Pancreas (tissue), 10 donors: ENCODE data around the gene TRAF3IP3. TPM values are rescaled to one million over a fixed set of nuclear protein-coding genes. Genes with fewer than 3 reads are reported as not detected.

Source experiments
- ATAC-seq, 4 donors: fragments of 200-7000 bp; cut with Tn5 transposase; one replicate each; pipeline versions ENCODE4 v1.8.0 to v1.9.1; 2020; ENCODE audit warnings: mild to moderate bottlenecking in 4 of 4, moderate library complexity in 4 of 4
- DNase-seq, 6 donors: peaks; one replicate each; pipeline ENCODE4 v3.0.0-alpha.2; 2020
- FAIRE-seq: peaks from 2 replicates; lab custom pipeline; 2012; peaks lifted over from hg19 to GRCh38; lab: Jason Lieb, UNC
- H3K27ac ChIP-seq, 4 donors: fragments of 200-600 bp; sonication (generic); 1 replicate in 3 of 4; 2 replicates in 1 of 4; pipeline versions ENCODE4 v1.5.0 to v1.8.0; 2020
- H3K27me3 ChIP-seq, 4 donors: fragments of 200-600 bp; one replicate each; pipeline ENCODE4 v1.8.0; 2021
- H3K36me3 ChIP-seq, 3 donors: fragments of 200-600 bp; sonication (generic) in 1 of 3; one replicate each; pipeline versions ENCODE4 v1.5.0 to v1.8.0; 2020 to 2021
- H3K4me1 ChIP-seq, 3 donors: fragments of 200-600 bp; one replicate each; pipeline ENCODE4 v1.8.0; 2021
- H3K4me3 ChIP-seq, 4 donors: fragments of 200-600 bp; sonication (generic) in 2 of 4; one replicate each; pipeline versions ENCODE4 v1.5.0 to v1.8.0; 2020 to 2021
- H3K9me3 ChIP-seq, 4 donors: fragments of 200-600 bp; one replicate each; pipeline ENCODE4 v1.8.0; 2021
- WGBS, 2 donors: extraction: QIAGEN DNeasy Blood & Tissue Kit; methylation state at CpG; one replicate each; pipeline ENCODE4 v1.1.7; 2013; 5-methylcytosine and 5-hydroxymethylcytosine counted together
- intact Hi-C, 3 donors: fragments of 100-400 bp; cut with DNase I; formaldehyde crosslinking; loops; one replicate each; pipeline versions ENCODE4 v1.11.1 to v1.14.2; 2022
- polyA plus RNA-seq, 2 donors: library from polyadenylated mRNA; stranded (reverse); fragments of 200-250 nt; gene quantifications; one replicate each; pipeline ENCODE4 v1.2.3, GENCODE V29; 2013
- total RNA-seq, 6 donors: library from RNA; stranded (reverse); fragmentation: NEBNext Ultra II Directional in 4 of 6; extraction: Animal tissue kit (Norgen Biotek cat#: 25700) in 4 of 6; gene quantifications; one replicate each; pipeline versions ENCODE4 v1.2.1 to v1.2.4, GENCODE V29; 2021 to 2023
- TF ChIP-seq, protein P1 (sequence below), 4 donors: fragments of 200-600 bp; sonication (generic) in 3 of 4; IDR thresholded peaks; one replicate each; pipeline versions ENCODE4 v1.5.0 to v1.8.0; 2021; ENCODE audit warnings: antibody characterized with exemption in 4 of 4
- donor health status: healthy with polysubstance abuse.
- donor health status: DM: no; HTN: no; CAD: no; lungs with moderate emphysema.
- donor health status: DM: no; HTN: no; CAD: no.
- donor health status: control.
- donor health status: control.
- donor health status: Bipolar disorder and iron deficiency.
- donor health status: DM: yes; HTN: yes; CAD: no.
- donor health status: DM: no; HTN: no; CAD: no.
- donor health status: DM: no; HTN: no; CAD: no.
- donor health status: DM: yes; HTN: yes; CAD: no.

The TRAF3IP3 gene
- total and polyA plus RNA-seq, 8 donors = 0.42 to 5.5 (median 1.5) TPM

DNA sequence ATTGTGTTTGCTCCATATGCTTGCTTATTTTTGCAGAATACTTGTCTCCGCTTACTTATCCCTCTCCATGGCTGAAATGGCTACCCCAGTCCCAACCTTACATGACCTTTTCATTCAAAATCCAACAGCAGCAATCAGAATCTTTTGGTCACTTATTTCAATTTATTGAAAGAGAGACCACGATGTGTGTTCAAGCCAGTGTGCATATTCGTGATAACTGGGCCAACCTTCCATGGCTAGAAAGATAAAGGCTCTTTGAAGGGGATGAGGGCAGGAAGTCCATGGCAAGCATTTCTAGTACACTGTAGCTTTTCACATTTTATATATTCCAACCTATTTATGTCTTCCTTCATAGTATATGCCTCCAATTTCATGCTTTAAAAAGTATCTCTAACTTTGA is 28.1 kb upstream of the TRAF3IP3 start:
- H3K4me1 ChIP-seq = no peaks in the 10 kb centered on the region
- no peaks in the 10 kb centered on the region for H3K27me3 ChIP-seq
- no peak for DNase-seq
- TF ChIP-seq, protein P1, sequence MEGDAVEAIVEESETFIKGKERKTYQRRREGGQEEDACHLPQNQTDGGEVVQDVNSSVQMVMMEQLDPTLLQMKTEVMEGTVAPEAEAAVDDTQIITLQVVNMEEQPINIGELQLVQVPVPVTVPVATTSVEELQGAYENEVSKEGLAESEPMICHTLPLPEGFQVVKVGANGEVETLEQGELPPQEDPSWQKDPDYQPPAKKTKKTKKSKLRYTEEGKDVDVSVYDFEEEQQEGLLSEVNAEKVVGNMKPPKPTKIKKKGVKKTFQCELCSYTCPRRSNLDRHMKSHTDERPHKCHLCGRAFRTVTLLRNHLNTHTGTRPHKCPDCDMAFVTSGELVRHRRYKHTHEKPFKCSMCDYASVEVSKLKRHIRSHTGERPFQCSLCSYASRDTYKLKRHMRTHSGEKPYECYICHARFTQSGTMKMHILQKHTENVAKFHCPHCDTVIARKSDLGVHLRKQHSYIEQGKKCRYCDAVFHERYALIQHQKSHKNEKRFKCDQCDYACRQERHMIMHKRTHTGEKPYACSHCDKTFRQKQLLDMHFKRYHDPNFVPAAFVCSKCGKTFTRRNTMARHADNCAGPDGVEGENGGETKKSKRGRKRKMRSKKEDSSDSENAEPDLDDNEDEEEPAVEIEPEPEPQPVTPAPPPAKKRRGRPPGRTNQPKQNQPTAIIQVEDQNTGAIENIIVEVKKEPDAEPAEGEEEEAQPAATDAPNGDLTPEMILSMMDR (IDR thresholded peaks at IDR 0.05) = no peak
- intact Hi-C loops = no loop called here
- FAIRE-seq = no peak
- H3K27ac ChIP-seq = no peak overlapping the region
- no peaks in the 10 kb centered on the region for H3K36me3 ChIP-seq
- no peaks in the 10 kb centered on the region for H3K9me3 ChIP-seq
- H3K4me3 ChIP-seq = no peak overlapping the region
- ATAC-seq = no peak
- 68 to 75% methylated on average over 3 of the region's 3 CpGs for WGBS, 2 donors

DNA sequence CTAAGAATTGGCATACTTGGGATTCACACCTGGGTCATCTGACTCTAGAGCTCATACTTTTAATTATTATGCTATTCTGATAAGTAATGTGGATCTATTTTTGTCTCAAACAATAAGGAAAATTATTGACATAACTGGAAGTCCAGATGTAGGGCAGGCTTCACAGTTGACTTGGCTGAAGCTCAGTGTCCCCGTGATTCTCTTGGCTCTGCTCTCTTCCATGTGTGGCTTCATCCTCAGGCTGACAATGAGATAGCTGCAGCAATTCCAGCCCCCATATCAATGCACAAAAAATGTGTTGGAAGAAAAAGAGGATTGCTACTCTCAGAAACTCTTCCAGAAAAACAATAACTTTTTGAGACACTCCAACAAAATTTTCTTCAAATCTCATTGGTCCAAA is 27.4 kb upstream of the TRAF3IP3 start:
- Histone ChIP-seq H3K4me3 (no peak overlapping the region), H3K27ac (no peak overlapping the region), H3K36me3 (no peaks in the 10 kb centered on the region), H3K27me3 (no peaks in the 10 kb centered on the region), H3K9me3 (no peaks in the 10 kb centered on the region), H3K4me1 (no peaks in the 10 kb centered on the region)
- FAIRE-seq = no peak
- whole genome bisulfite sequencing, 2 donors = 65 to 77% methylated on average over 1 of the region's 1 CpG
- no peak for ATAC-seq
- TF ChIP-seq, protein P1 (IDR thresholded peaks at IDR 0.05) = no peak
- no peak for DNase-seq
- intact Hi-C loops = no loop called here

DNA sequence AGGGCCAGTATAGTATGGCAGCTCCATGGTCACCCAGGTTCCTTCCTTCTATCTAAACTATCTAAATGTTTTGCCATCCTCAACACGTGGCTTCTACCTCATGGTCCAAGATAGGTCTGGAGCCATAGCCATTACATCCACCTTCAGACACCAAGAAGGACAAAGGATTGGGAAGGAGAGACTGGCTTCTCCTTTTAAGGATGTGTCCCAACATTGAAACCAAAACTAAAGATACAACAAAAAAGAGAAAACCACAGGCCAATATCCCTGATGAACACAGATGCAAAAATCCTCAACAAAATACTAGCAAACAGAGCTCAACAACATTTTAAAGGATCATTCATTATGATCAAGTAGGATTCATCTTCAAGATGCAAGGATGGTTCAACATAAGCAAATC is 26.4 kb upstream of the TRAF3IP3 start:
- Histone ChIP-seq H3K27ac (no peak overlapping the region), H3K4me1 (no peaks in the 10 kb centered on the region), H3K4me3 (no peak overlapping the region), H3K9me3 (no peaks in the 10 kb centered on the region), H3K27me3 (no peaks in the 10 kb centered on the region), H3K36me3 (no peaks in the 10 kb centered on the region)
- TF ChIP-seq, protein P1 (IDR thresholded peaks at IDR 0.05) = no peak
- intact Hi-C loops = no loop called here
- FAIRE-seq (no peak), DNase-seq (no peak), ATAC-seq (no peak)
- WGBS, 2 donors = 50 to 64% methylated on average over 1 of the region's 1 CpG

DNA sequence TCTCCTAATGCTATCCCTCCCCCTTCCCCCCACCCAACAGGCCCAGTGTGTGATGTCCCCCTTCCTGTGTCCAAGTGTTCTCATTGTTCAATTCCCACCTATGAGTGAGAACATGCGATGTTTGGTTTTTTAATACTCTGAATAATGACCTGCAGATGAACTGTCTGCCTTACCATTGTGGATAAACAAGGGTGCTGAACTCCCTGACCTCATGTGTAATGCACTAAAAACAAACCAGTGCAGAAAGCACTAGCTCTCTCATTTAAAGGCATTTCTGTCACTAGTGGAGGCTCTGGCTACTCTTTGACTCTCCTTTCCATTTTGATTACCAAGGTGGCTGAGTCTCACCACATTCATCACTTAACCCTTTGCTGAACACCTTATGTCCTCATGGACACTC is 23.1 kb upstream of the TRAF3IP3 start:
- intact Hi-C loops = no loop called here
- TF ChIP-seq, protein P1 (IDR thresholded peaks at IDR 0.05) = no peak
- no peak for ATAC-seq
- Histone ChIP-seq H3K27me3 (no peaks in the 10 kb centered on the region), H3K4me3 (no peak overlapping the region), H3K9me3 (no peaks in the 10 kb centered on the region), H3K36me3 (no peaks in the 10 kb centered on the region), H3K27ac (no peak overlapping the region), H3K4me1 (no peaks in the 10 kb centered on the region)
- FAIRE-seq = no peak
- WGBS, 2 donors = 75 to 84% methylated on average over 1 of the region's 1 CpG
- no peak for DNase-seq

DNA sequence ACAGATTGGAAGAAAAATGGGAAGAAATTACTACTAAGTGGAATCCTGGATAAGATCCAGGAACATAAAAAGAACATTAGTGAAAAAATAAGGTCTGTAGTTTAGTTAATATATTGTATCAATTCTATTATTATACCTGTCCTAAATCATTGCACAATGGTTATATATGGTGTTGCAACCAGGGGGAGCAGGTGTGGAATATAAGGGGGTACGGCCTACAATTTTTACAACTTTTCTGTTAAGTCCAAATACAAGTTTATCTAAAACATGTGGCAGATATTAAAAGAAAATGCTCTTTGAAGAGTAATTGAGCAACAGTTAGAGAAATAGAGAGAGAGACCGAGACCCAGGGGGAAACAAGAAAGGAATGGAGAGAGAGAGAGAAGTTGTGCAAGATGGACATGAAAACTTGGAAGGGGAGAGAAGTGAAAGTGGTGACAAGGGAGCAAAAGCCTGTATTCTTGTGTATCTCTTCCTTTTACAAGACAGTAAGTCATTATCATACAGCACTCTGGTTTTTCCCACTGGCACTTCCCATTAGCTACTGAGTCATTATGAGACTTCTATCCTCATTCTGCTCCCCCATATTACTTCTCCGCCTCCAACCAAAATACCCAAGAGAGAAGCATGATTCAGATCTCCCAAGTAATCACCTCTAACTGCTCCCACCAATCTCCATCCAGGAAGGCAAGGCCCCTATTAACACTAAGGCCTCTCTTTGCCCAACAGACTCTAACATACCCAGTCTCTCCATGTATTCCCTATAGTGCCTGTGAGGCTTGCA is 22.3 kb upstream of the TRAF3IP3 start:
- TF ChIP-seq, protein P1 (IDR thresholded peaks at IDR 0.05) = no peak
- no peaks in the 10 kb centered on the region for H3K4me1 ChIP-seq
- no peaks in the 10 kb centered on the region for H3K36me3 ChIP-seq
- no peaks in the 10 kb centered on the region for H3K27me3 ChIP-seq
- FAIRE-seq = no peak
- intact Hi-C loops = no loop called here
- peak in 3 of 4 donors; percentile 25 to 75 (median 65) for ATAC-seq
- WGBS, 2 donors = 83 to 88% methylated on average over 3 of the region's 3 CpGs
- DNase-seq = no peak
- no peak overlapping the region for H3K27ac ChIP-seq
- H3K9me3 ChIP-seq = no peaks in the 10 kb centered on the region
- no peak overlapping the region for H3K4me3 ChIP-seq
